HCT116 (cell line): ENCODE data around the gene FGF6.

Source experiments
- ATF3 ChIP-seq: IDR thresholded peaks from 2 replicates; pipeline ENCODE4 v1.6.1; 2012
- CEBPB ChIP-seq: IDR thresholded peaks from 2 replicates; pipeline ENCODE4 v1.6.1; 2012; ENCODE audit warnings: low read depth
- CTCF ChIP-seq, 3 experiments: fragments of 200-600 bp in 1 of 3; sonication (generic) in 1 of 3; IDR thresholded peaks in 2 of 3; conservative IDR thresholded peaks in 1 of 3; 2 replicates each; pipeline ENCODE4 v1.5.1; 2012 to 2017; ENCODE audit warnings: low read depth in 2 of 3, low read length in 2 of 3, antibody characterized with exemption in 1 of 3, borderline replicate concordance in 1 of 3, control low read depth in 1 of 3, mild to moderate bottlenecking in 1 of 3, mixed read lengths in 1 of 3, mixed run types in 1 of 3, moderate library complexity in 1 of 3; ENCODE audit not compliant: insufficient read depth in 1 of 3
- ELF1 ChIP-seq: IDR thresholded peaks from 2 replicates; pipeline ENCODE4 v1.6.1; 2012; ENCODE audit warnings: low read depth, borderline replicate concordance
- EZH2 ChIP-seq: fragments of 200-600 bp; sonication (generic); IDR thresholded peaks from 2 replicates; pipeline ENCODE4 v1.6.1; 2017; ENCODE audit warnings: antibody characterized with exemption, mixed run types
- EZH2phosphoT487 ChIP-seq: fragments of 200-600 bp; IDR thresholded peaks from 2 replicates; pipeline ENCODE4 v1.6.1; 2018; ENCODE audit warnings: antibody characterized with exemption, borderline replicate concordance
- JUND ChIP-seq: IDR thresholded peaks from 2 replicates; pipeline ENCODE4 v1.6.1; 2012
- POLR2A ChIP-seq: IDR thresholded peaks from 2 replicates; pipeline ENCODE4 v1.7.0; 2011; ENCODE audit warnings: borderline replicate concordance; ENCODE audit not compliant: insufficient read depth, insufficient read length; ENCODE audit errors: extremely low read depth
- POLR2AphosphoS5 ChIP-seq: IDR thresholded peaks from 2 replicates; pipeline ENCODE4 v1.6.1; 2011; ENCODE audit warnings: mild to moderate bottlenecking, low read depth, low read length, moderate library complexity
- REST ChIP-seq: IDR thresholded peaks from 2 replicates; pipeline ENCODE4 v1.6.1; 2012; ENCODE audit warnings: low read depth
- SP1 ChIP-seq: IDR thresholded peaks from 2 replicates; pipeline ENCODE4 v1.6.1; 2012; ENCODE audit warnings: low read depth
- YY1 ChIP-seq: IDR thresholded peaks from 2 replicates; pipeline ENCODE4 v1.6.1; 2011; ENCODE audit warnings: low read length, low read depth, moderate library complexity, mild to moderate bottlenecking; ENCODE audit not compliant: insufficient replicate concordance; ENCODE audit errors: extremely low read depth

- no peak for TF ChIP-seq CTCF (IDR thresholded peaks at IDR 0.05 in 2 of 3, conservative IDR thresholded peaks at IDR 0.05 in 1 of 3; ENCODE audit: borderline replicate concordance in 1 of 3, insufficient read depth in 1 of 3, low read depth in 2 of 3, low read length in 2 of 3)
- TF ChIP-seq POLR2A = no peak
- no peak for TF ChIP-seq ATF3
- TF ChIP-seq JUND = no peak
- no peak for TF ChIP-seq SP1
- TF ChIP-seq POLR2AphosphoS5 = no peak
- no peak for TF ChIP-seq EZH2phosphoT487
- no peak for TF ChIP-seq CEBPB
- TF ChIP-seq YY1 = no peak
- TF ChIP-seq REST = no peak
- TF ChIP-seq EZH2 = no peak
- no peak for TF ChIP-seq ELF1
Observed at GRCh38 chr12:4432878-4433744, 12.5 kb downstream of the FGF6 start.
